Measurements from ENCODE around the gene TSR1. TPM values are rescaled to one million over a fixed set of nuclear protein-coding genes. Genes with fewer than 3 reads are reported as not detected.

Gene TSR1
- total and polyA plus RNA-seq, 9 of the 15 experiments (the other 6 are each of a cell fraction or from before 2014, with no cell fraction given): 16.4 to 87.5 (median 55.2) TPM

- TF ChIP-seq USF1 (CRISPR knock-in tag; IDR thresholded peaks at IDR 0.05) (no peak), GABPA (tag; conservative IDR thresholded peaks at IDR 0.05; ENCODE audit: low read depth) (peak; percentile 50), ZBTB40 (IDR thresholded peaks at IDR 0.05) (peak; percentile 50; the same call in 1 of the 2 replicates), ZBTB40 (CRISPR knock-in tag; IDR thresholded peaks at IDR 0.05) (no peak), YY1 (IDR thresholded peaks at IDR 0.05; ENCODE audit: borderline replicate concordance in 1 of 3, control insufficient read depth in 1 of 3, extremely low read depth in 1 of 3, insufficient read depth in 3 of 3, insufficient read length in 1 of 3, insufficient replicate concordance in 2 of 3, low read depth in 1 of 3, low read length in 2 of 3) (no peak), POLR3G (IDR thresholded peaks at IDR 0.05; ENCODE audit: extremely low read depth, insufficient read length, insufficient replicate concordance) (no peak), ZNF311 (CRISPR knock-in tag; IDR thresholded peaks at IDR 0.05) (no peak), ZNF639 (CRISPR knock-in tag; conservative IDR thresholded peaks at IDR 0.05 in 1 of 2, IDR thresholded peaks at IDR 0.05 in 1 of 2) (no peak), ETV1 (tag; conservative IDR thresholded peaks at IDR 0.05; ENCODE audit: low read depth) (0 out of 2 replicates have a peak, but pooled peaks have one; percentile 16), BRD9 (IDR thresholded peaks at IDR 0.05; ENCODE audit: low read depth, partially characterized antibody) (no peak), TRIM24 (IDR thresholded peaks at IDR 0.05) (peak; percentile 29 to 35; a peak in 1 of 4 replicates)
- TF ChIP-seq, protein P1, sequence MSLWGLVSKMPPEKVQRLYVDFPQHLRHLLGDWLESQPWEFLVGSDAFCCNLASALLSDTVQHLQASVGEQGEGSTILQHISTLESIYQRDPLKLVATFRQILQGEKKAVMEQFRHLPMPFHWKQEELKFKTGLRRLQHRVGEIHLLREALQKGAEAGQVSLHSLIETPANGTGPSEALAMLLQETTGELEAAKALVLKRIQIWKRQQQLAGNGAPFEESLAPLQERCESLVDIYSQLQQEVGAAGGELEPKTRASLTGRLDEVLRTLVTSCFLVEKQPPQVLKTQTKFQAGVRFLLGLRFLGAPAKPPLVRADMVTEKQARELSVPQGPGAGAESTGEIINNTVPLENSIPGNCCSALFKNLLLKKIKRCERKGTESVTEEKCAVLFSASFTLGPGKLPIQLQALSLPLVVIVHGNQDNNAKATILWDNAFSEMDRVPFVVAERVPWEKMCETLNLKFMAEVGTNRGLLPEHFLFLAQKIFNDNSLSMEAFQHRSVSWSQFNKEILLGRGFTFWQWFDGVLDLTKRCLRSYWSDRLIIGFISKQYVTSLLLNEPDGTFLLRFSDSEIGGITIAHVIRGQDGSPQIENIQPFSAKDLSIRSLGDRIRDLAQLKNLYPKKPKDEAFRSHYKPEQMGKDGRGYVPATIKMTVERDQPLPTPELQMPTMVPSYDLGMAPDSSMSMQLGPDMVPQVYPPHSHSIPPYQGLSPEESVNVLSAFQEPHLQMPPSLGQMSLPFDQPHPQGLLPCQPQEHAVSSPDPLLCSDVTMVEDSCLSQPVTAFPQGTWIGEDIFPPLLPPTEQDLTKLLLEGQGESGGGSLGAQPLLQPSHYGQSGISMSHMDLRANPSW (CRISPR knock-in tag; IDR thresholded peaks at IDR 0.05): no peak
These were observed 53.9 kb downstream of the TSR1 start (continued) for GRCh38 chr17:2282297-2282873.
